ENCODE measurements around the gene TSHZ3. TPM values are rescaled to one million over a fixed set of nuclear protein-coding genes. Genes with fewer than 3 reads are reported as not detected.

The TSHZ3 gene
- total RNA-seq, 1 donor from 2014 or later = 82.5 TPM

DNA sequence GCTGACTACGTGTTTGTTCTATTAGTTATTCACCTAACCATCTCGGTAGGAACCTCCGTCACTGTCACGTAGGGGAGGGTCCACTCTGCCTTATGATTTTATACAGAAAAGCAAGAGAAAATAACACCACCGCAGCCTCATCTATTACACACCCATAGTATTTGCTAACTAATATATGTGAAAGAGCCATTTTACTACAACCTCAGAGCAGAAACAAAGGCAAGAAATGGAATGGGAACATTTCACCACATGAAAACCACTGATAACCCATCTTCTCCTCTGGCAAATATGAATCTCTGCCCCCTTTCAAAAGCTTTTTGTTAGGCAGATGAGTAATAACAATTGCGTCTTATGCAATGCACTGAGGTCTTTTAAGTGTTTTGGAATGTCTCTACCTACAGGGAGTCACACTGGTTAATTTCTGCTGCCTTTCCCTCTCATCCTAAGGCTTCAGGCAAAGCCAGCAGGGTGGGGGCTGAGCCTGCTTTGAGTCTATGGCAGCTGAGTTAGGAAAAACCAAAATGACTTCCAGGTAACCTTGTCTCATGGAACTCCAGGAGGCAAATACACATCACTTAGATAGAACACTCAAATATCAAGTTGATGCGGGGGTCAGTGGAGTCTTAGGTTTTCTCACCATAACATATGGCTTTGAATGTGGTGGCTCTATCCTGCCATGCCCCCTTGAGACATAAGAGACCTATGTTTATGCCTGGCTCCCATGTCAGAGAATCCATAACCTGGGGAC is 15.0 kb downstream of the TSHZ3 start:
- H3K36me3 Mint-ChIP-seq = peaks cover 18% of the 10 kb centered on the region
- no peak for DNase-seq (ENCODE audit: low spot score in 2 of 2, unreplicated experiment in 2 of 2)
- peaks cover 93% of the 10 kb centered on the region for H3K4me1 Mint-ChIP-seq
- H3K27me3 Mint-ChIP-seq (ENCODE audit: low read depth) = peaks cover 2% of the 10 kb centered on the region
- H3K4me3 Mint-ChIP-seq = no peak overlapping the region
- peak overlapping the region; percentile 4 for H3K27ac Mint-ChIP-seq
- H3K9me3 Mint-ChIP-seq = no peaks in the 10 kb centered on the region
- TF ChIP-seq, protein P1, sequence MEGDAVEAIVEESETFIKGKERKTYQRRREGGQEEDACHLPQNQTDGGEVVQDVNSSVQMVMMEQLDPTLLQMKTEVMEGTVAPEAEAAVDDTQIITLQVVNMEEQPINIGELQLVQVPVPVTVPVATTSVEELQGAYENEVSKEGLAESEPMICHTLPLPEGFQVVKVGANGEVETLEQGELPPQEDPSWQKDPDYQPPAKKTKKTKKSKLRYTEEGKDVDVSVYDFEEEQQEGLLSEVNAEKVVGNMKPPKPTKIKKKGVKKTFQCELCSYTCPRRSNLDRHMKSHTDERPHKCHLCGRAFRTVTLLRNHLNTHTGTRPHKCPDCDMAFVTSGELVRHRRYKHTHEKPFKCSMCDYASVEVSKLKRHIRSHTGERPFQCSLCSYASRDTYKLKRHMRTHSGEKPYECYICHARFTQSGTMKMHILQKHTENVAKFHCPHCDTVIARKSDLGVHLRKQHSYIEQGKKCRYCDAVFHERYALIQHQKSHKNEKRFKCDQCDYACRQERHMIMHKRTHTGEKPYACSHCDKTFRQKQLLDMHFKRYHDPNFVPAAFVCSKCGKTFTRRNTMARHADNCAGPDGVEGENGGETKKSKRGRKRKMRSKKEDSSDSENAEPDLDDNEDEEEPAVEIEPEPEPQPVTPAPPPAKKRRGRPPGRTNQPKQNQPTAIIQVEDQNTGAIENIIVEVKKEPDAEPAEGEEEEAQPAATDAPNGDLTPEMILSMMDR (IDR thresholded peaks at IDR 0.05; ENCODE audit: unreplicated experiment) = no peak

DNA sequence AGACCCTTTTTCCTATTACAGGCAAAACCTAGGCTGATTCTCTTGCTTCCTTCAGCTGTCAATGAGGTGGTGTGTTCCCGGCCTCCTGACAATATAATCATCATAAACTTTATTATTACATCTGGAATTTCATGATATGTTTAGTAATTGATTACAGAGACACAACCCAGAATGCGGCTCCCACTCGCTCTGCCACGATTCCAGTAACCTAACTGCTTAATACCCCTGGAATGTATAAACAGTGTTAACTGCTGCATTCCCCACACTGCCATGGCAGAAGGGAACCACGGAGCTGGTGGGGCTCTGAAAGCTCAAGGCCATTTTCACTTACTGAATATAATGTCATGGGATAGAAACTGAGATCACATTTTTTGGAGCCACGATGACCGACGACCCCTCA is 17.1 kb downstream of the TSHZ3 start:
- Mint-ChIP-seq H3K27me3 (ENCODE audit: low read depth) (peaks cover 2% of the 10 kb centered on the region), H3K4me1 (peaks cover 87% of the 10 kb centered on the region), H3K9me3 (no peaks in the 10 kb centered on the region), H3K4me3 (no peak overlapping the region), H3K36me3 (peaks cover 18% of the 10 kb centered on the region), H3K27ac (peak overlapping the region; percentile 74)
- TF ChIP-seq, protein P1 (IDR thresholded peaks at IDR 0.05; ENCODE audit: unreplicated experiment) = no peak
- DNase-seq (ENCODE audit: low spot score in 2 of 2, unreplicated experiment in 2 of 2) = no peak

DNA sequence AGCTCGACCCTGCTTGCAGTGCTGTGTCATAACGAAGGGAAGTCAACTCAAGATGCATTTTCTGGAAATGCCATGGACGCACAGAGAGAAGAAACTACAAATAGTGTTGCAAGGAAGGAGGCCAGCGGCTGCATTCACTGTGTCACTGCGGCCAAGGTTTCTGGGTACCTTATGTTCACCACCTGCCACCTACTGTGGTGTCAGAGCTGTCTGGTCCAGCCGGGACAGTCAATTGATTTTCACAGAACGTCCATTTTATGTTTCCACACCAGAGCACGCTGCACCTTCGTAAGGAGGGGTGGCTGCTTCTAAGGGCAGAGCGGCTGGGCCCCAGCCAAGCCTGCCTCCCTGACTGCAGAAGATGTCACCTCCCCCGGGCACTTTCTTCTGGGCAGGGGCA is 17.7 kb downstream of the TSHZ3 start:
- Mint-ChIP-seq H3K4me1 (peaks cover 82% of the 10 kb centered on the region), H3K36me3 (peaks cover 16% of the 10 kb centered on the region), H3K4me3 (no peak overlapping the region), H3K9me3 (no peaks in the 10 kb centered on the region), H3K27me3 (ENCODE audit: low read depth) (peaks cover 2% of the 10 kb centered on the region), H3K27ac (peak overlapping the region; percentile 74)
- TF ChIP-seq, protein P1 (IDR thresholded peaks at IDR 0.05; ENCODE audit: unreplicated experiment) = no peak
- no peak for DNase-seq (ENCODE audit: low spot score in 2 of 2, unreplicated experiment in 2 of 2)

DNA sequence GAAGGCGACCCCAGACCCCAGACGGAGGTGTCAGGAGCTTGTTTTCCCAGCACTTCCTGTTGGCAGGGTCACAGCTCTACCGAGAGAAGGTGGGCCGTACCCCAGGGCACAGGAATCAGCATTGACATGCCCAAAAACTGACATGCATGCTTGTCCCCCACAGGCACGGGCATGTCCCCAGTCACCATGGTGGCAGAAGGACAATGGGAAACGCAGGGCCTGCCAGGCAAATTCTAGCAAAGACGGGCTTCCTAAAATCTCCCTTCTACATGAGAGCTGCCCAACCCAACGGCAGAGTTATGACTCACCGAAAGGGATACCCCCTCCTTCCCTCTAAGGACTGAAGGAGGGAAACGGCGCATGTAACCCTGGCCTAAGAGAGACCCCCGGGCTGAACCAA is 18.5 kb downstream of the TSHZ3 start:
- Mint-ChIP-seq H3K36me3 (peaks cover 8% of the 10 kb centered on the region), H3K27ac (peak overlapping the region; percentile 74), H3K9me3 (no peaks in the 10 kb centered on the region), H3K4me3 (no peak overlapping the region), H3K27me3 (ENCODE audit: low read depth) (peaks cover 2% of the 10 kb centered on the region), H3K4me1 (peaks cover 74% of the 10 kb centered on the region)
- DNase-seq (ENCODE audit: low spot score in 2 of 2, unreplicated experiment in 2 of 2) = no peak
- TF ChIP-seq, protein P1 (IDR thresholded peaks at IDR 0.05; ENCODE audit: unreplicated experiment) = no peak

DNA sequence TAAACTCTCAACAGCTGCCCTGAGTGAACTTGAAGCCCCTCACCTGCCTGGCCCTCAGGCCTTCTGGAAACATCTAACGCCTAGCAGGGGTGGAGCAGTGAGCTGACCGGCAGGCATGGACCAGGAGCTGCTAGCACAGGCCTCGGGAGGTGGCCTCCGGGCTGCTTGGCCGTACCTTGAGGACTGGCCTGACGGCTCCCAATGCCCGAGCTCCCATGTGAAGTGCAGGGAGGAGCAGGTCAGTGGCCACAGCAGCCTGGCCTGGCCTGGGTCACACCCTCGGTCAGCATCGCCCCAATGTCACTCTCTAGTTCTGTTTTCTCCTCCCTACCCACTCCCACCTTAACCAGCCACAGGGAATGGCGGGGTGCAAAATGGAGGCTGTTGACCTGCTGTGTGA is 19.0 kb downstream of the TSHZ3 start:
- TF ChIP-seq, protein P1 (IDR thresholded peaks at IDR 0.05; ENCODE audit: unreplicated experiment) = no peak
- Mint-ChIP-seq H3K9me3 (no peaks in the 10 kb centered on the region), H3K4me3 (no peak overlapping the region), H3K4me1 (peaks cover 70% of the 10 kb centered on the region), H3K27me3 (ENCODE audit: low read depth) (peaks cover 2% of the 10 kb centered on the region), H3K27ac (no peak overlapping the region), H3K36me3 (peaks cover 4% of the 10 kb centered on the region)
- no peak for DNase-seq (ENCODE audit: low spot score in 2 of 2, unreplicated experiment in 2 of 2)

All from mesothelial cell of epicardium (in vitro differentiated cells).